Astrocyte of the spinal cord (primary cell): ENCODE results near the gene SMCO4.
"Not testable (repeated sequence)": the region's sequence is repeated elsewhere in the genome, so short reads cannot be mapped to it uniquely, and the experiment has no call there.

Experiments
- DNase-seq: peaks from one replicate; pipeline ENCODE4 v3.0.0; 2011; ENCODE audit warnings: low read depth, low spot score
- H3K4me3 ChIP-seq: 2 replicates; pipeline ENCODE4 v1.5.1; 2011; ENCODE audit warnings: low read depth, mild to moderate bottlenecking, low read length, moderate library complexity
- in situ Hi-C: cut with HindIII; loops from 2 replicates; pipeline ENCODE4 v1.10.0; 2017; ENCODE audit warnings: low sequenced_read_pairs
- TF ChIP-seq, protein P1 (sequence below): IDR thresholded peaks from 2 replicates; pipeline ENCODE4 v1.5.1; 2012; ENCODE audit warnings: low read depth, mild to moderate bottlenecking, low read length, inconsistent platforms

Gene SMCO4

GRCh38 chr11:93477684-93478234 lies 65.4 kb downstream of the SMCO4 start:
- in situ Hi-C loops: no loop called here
- TF ChIP-seq, protein P1, sequence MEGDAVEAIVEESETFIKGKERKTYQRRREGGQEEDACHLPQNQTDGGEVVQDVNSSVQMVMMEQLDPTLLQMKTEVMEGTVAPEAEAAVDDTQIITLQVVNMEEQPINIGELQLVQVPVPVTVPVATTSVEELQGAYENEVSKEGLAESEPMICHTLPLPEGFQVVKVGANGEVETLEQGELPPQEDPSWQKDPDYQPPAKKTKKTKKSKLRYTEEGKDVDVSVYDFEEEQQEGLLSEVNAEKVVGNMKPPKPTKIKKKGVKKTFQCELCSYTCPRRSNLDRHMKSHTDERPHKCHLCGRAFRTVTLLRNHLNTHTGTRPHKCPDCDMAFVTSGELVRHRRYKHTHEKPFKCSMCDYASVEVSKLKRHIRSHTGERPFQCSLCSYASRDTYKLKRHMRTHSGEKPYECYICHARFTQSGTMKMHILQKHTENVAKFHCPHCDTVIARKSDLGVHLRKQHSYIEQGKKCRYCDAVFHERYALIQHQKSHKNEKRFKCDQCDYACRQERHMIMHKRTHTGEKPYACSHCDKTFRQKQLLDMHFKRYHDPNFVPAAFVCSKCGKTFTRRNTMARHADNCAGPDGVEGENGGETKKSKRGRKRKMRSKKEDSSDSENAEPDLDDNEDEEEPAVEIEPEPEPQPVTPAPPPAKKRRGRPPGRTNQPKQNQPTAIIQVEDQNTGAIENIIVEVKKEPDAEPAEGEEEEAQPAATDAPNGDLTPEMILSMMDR: no peak
- DNase-seq: peak; percentile 19
- no peak overlapping the region for H3K4me3 ChIP-seq

DNA sequence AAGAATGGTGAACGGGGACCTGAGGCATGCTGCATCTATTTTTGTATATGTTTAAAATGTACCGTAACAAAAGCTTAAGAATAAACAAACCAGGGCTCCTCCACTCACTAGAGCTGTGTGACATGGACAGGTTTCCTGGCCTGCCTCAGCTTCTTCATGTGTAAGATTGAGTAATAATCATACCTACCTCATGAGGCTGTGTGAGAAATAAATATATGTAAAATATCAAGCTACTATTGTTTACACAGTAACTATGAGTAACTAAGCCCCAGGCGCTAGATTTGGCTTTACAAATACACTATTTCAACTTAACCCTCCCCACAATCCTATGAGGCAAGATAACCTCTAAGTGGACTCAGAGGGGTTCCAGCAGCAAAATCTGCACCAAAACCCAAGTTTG lies 66.4 kb downstream of the SMCO4 start:
- peak; percentile 29 for DNase-seq
- in situ Hi-C loops: no loop called here
- TF ChIP-seq, protein P1: no peak
- no peak overlapping the region for H3K4me3 ChIP-seq

DNA sequence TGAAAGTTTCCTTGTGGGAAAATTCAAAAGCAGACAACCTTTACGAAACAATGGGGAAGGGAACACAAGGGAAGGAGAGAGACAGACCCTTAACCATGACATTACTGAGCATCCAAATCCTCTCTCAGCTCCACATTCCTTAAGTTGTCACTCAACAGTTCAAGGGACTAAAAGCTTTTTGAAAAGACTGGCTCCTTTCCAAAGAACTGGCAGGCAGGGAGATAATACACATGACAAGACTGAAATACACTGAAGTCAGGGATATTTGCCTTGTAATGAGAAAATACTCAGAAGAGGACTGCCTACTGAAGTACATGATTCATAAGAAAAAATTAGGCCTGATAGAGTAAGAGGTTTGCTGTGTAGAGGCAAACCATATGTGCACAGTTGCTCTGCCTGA lies 69.1 kb downstream of the SMCO4 start:
- H3K4me3 ChIP-seq: no peak overlapping the region
- no peak for DNase-seq
- in situ Hi-C loops: no loop called here
- TF ChIP-seq, protein P1: no peak

DNA sequence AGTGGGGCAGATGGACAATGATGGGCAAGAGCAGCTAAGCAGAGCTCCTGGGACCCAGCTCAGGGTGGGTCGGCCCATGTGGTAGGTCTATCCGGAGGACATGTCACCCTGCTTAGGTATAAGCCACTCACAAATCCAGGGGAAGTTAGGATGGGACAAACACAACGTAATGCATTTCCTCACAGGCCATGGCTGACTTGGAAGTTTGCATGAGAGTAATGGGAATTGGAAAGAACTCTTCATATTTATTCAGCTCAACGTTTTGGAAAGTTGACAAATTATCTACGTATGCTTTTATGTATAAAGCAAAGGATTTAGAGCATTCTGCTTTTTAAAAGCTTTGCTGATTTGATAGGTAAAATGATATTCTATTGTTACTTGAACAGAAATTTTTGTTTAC lies 74.9 kb downstream of the SMCO4 start:
- in situ Hi-C loops: no loop called here
- TF ChIP-seq, protein P1: no peak
- no peak for DNase-seq
- no peak overlapping the region for H3K4me3 ChIP-seq

GRCh38 chr11:93467054-93467453 lies 76.1 kb downstream of the SMCO4 start:
- TF ChIP-seq, protein P1: no peak
- H3K4me3 ChIP-seq: no peak overlapping the region
- no peak for DNase-seq
- in situ Hi-C loops: no loop called here

DNA sequence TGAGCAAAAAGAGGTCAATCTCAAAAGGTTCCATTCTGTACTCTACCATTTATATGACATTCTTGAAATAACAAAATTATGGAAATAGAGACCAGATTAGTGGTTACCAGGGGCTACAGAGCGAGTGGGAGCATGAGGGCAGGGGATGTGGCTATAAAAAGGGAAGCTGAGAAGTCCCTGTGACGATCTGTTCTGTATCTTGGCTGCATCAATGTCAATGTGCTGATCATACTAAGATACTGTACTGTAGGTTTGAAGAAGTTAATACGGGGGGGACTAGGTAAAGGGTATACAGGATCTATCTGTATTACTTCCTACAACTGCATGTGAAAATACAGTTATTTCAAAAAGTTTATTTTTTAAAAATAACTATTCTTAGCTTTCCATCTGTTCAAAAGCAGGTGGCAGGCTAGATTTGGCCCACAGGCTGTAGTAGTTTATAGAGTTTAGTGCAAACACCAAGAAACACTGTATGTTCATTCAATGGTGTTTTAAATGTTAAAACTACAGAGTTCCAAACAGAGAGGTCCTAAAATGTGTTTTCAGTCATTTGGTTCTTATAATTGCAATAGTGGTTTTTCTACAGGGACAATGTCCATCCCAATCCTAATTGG lies 78.2 kb downstream of the SMCO4 start:
- no peak for DNase-seq
- in situ Hi-C loops: no loop called here
- TF ChIP-seq, protein P1: no peak

GRCh38 chr11:93463666-93464065 lies 79.5 kb downstream of the SMCO4 start:
- DNase-seq, H3K4me3 ChIP-seq, in situ Hi-C loops: not testable (repeated sequence)

More for the DNA sequence above, 78.2 kb downstream of the SMCO4 start:
- H3K4me3 ChIP-seq: no peak overlapping the region
